COR-L47 (cell line): Measurements from ENCODE around the gene DOCK1.

Experiments
- DNase-seq: peaks from one replicate; lab custom pipeline; 2025; lab: John Stamatoyannopoulos, UW

Gene DOCK1

DNA sequence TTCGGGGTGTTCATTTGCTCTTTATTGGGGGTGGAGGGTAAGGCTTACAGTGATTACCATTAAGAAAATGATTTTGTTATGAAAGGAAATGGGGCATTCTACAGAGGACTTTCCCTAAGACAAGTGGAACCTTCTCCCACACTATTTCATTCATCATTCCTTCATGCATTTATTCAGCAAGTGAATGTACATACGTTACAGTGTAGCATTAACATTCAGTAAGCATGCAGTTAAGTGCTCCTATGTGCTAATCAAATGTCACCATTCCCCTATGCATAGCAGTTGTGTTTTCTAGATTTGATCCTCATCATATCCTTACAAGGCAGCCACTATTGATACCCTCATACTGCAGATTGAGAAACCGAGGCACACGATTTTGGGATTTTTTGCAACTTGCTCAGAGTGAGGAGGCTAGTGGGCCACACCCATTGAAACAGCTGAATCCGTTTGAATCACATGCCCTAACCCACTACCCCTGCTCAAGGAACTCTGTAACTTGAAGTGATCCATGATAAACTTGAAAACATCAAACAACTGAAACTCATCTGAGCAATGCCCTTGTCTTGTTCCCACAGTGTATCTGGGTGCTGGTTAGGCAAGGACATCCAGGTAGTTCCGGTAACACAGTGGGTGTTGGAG is 274.5 kb downstream of the DOCK1 start:
- no peak for DNase-seq

DNA sequence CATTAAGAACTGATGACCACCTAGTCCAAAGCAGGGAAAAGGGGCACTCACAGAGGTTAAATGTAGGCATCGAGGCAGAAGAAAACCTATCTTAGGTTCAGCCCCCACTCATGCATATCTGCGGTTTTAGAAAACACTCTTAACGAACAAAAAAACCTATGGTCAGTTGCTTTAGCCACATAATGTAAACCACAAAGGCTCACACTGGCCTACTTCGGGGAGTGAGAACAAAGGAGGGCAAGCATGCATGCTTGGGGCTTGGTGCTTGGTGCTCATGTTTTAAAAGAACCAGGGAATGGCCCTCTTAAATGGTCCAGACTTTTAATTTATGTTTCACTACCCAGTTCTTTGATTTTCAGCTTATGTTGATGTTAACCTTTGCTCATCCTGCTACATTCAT is 276.9 kb downstream of the DOCK1 start:
- DNase-seq, result no peak

DNA sequence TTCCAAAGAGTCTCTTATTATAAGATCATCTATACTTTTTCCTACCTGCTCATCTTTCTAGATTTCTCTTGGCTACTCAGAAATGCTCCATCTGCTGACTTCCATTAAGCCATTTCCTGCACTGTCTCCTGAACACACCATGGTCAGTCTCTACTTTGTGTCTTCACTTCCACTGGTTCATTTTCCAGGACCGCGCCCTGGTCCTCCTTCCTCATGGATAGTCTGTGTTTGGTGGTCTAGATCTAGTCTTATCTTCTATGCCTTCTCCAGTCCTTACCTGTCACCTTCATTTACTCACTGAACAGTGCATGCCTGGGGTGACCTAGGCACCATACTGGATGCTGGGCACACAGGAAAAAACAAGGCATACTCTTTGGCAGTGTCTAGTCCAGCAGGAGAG is 279.4 kb downstream of the DOCK1 start:
- DNase-seq, result no peak

DNA sequence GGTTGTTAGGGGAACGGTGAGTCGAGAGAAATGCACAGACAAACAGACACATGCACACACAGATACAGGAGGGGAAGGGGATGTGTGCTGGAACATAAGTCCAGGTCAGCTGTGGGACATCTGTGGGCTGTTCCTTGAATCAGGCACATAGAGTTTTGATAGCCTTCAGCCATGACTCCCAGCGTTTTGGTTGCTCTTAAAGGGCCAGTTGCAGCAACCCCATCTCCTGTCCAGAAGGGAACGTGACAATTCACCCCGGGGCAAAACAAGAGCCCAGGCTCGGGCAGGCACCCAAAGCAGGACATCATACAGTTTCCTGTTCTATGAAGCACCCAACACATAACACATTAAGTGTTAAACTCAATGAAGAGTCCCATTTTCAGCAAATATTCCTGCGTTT is 281.6 kb downstream of the DOCK1 start:
- DNase-seq, result no peak

DNA sequence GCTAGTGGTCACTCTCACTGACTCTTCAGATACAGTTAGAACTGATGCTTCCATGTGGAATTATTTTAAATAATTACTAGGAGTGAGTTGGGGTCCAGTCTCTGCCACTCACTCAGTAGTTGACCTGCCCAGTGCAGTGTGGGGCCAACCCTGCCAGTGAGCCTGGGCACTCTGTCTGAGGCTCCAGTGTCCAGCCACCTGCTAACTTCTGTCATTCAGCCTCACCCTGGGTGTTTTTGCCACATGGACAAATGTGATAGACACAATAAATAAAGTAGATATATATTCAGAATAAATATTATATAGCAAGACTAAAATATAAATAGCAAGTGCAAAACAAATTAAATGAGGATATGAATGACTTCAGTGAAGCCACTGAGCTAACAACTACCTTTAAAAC is 284.0 kb downstream of the DOCK1 start:
- no peak for DNase-seq

DNA sequence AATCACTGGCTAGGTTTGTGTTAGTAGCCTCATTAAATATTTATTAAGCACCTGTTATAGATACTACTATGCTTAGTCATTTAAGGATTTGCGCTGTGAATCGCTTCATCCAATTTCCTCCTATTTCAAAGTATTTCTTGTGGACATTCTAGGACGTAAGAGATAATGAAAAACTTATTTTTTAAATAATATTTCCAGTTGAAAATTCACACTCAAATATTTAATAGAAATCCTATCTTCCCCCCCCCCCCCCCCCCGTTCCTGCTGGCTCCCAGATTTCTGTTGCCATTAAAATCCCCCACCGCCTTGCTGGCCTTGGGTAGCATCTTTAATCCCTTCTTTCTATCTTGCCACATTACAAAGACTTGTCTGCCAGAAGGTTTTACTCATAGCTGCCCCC is 285.2 kb downstream of the DOCK1 start:
- DNase-seq, result no peak

DNA sequence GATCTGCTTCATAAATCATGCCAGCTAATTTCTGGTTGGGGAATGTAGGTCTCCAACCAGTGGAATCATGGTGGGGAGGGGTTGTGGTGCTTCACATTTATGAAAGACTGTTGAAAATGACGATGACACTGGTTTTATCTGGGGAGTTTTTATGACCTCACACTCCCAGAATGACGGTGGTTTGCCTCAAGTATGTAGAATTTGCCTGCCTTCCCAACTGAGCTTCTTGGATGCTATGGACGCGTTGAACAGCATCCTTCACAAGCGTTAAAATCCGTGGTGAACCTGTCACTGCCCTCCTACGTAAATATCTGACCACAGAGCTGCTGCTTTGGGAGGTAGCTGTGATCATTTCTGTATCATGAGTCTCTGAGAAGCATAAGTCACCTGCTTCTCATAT is 287.9 kb downstream of the DOCK1 start:
- DNase-seq, result no peak

DNA sequence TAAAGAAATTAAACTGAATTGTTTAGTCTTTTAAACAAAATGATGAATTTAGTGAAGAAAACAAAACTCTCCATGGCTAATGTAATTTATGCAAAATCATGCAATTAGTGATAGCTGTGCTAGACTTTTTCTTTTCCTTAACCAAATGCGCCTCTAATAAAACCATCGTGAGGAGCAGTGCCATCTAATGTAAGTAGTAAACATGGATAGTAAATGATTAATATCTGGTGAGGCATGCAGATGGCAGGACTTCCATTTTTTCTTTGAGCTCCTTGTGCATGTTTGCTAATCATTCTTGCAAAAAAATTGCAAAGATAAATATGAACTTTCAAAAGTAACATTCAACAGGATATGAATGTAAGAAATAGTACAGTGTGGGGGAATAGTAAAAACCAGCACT is 288.9 kb downstream of the DOCK1 start:
- no peak for DNase-seq

DNA sequence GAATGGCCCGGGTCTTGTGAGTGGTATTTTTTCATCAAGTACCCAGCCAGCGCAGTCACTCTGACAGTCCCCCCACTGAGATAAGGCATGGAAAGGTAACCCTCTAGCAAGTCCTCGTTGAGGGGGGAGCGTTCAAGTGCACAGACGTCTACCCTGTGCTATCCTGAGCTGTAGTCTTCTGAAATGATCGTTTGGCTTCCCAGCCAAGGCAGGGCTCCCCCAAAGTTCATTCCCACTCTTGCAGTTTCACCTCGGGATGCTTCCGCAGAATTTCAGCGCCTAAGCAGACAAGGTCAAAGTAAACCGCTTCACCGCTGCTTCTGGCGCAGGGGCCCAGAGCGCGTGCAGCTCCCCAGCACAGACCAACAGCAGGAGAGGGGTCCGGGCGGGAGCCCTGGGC is 289.4 kb downstream of the DOCK1 start:
- DNase-seq, result no peak

DNA sequence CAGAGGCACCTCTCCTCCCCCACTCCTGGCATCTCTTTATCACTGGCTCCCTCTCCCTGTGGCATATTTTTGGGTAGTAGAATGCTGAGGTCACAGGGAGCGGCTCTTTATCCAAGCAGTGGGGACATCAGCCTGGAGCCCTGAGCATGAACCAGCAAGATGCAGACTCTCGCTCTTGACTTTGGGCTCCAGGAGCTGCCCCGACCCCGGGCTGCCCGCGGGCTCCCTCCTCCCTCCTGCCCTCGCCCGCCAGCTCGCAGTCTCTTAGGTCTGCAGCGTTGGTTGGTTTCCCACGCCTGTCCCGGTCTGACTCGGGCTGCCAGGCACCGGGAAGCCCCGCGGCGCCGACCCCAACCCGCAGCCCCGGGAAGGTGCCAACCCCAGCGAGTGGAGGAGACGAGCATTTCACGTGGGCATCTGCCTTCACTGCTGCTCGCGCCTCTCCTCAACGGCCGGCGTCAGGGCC is 289.8 kb downstream of the DOCK1 start:
- no peak for DNase-seq

DNA sequence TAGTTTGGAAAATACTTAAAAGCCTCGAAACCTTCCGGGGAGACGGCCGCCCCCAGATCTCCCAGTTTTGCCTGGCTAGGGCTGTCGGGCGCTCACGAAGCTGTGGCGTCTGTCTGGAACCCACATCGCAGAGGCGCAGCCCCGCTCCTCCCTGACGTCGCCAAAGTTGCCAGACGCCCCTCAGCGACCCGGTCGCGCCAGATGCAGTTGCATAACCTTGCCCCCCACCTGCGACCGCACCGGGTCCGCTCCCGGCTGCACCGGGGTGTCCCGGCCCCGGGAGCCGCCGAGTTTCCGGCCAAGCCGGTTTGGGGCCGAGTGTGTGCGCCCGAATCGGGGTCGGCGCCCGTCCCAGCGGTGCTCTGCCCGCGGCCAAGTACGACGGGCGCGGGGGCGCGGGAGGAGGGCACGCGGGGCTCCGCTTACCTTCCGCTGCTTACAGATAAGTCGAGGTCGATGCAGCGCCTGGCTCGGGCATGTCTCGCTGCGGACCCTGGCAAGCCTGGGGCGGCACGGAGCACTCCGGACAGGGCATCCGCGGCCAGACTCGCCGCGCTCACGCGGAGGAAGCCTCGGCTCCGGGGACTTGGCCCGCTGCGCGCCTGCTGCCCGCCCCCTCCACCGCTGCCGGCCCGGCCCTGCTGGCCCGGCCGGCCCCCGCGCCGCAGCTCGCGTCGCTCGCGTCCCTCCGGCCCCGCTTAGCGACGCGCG is 290.5 kb downstream of the DOCK1 start:
- no peak for DNase-seq

DNA sequence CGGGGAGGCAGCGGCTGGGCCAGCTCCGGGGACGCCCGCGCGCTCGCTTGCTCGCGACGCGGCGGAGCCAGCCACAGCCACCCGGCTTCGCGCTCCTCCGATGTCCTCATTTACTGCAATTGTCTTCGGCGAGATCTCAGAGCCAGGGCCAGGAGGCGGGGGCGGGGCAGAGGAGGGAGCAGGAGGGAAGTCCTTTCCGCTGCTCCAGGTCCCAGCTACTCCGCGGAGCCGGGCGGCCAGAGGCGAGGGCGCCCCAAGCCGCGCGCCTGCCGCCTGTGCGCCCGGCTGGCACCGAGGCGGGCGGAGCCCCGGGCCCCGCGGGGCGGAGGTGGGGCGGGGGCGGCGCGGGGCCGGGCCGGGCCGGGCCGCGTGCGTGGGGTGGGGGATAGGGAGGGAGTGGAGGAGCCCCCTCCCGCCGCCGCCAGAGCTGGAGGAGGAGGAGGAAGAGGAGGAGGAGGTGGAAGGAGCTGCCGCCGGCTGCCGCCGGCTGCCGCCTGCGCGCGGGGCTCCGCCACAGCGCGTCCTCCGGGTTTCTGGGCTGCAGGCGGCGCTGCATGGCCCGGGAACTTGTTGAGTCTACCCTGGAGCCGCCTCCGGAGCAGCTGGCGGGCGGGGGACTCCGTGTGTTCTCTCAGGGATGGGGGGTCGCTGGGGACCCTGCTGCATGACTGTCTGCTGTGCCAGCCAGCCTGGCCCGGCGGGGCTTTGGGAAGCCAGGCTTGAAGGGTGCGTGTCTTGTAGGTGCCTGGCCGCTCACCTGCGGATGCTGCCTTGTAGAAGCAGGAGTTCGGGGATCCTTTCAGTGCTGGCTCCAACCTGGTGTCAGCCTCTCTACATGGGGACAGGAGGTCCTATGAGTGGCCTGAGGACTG is 291.3 kb downstream of the DOCK1 start, which contains the start of gene INSYN2A:
TSS of gene INSYN2A (minus strand) at position 310 of the 872 bp plus-strand sequence. CDS start 20,196 bp downstream, outside the sequence.
- no peak for DNase-seq

DNA sequence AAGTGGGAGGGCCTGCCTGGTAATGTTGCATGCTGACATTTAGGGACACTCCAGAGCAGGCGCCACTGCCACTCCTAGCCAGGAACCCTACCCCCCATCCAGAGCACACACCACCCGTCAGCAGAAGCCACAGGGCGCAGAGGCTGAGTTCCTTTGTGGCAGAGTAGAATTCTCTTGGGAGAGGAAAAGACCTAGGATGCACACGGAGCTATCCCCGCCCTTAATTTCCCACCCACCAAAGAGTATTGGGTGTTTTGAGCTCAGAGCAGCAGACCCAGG is 291.9 kb downstream of the DOCK1 start:
- DNase-seq, result no peak

DNA sequence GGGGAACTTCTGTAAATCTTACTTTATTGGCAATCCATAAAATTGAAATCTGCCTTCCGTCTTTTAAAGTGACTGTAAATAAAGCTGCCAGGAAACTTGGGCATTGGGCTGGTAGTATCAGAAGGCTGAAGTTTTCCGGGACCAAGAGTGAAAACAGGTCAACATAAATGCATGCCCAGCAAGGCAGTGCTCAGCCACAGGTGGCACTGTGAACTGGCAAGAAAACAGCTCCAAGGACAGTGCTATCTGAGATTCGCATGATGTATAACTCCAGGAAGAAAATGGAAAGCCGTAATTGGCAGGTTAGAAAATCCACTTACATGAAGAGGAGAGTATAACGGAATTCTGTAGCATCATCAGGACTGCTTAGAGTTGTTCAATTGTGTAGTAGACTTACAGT is 293.1 kb downstream of the DOCK1 start:
- no peak for DNase-seq

DNA sequence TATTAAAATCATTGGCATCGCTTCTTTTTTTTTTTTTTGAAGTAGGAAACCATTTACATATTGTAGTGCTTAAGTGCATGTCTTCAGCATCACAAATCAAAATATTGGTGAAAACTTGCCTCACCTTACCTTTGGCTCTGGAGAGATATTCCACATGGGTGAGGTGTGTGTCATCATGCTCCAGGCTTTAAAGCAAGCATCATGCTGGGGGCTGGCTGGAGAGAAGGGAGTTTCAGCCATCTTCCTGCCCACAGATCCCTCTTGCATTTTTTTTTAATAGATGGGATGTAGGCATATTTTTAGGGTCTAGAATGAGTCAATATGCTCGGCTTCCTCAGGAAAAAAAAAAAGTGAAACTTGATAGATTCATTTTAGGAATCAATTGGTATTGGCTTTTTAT is 293.5 kb downstream of the DOCK1 start:
- no peak for DNase-seq

DNA sequence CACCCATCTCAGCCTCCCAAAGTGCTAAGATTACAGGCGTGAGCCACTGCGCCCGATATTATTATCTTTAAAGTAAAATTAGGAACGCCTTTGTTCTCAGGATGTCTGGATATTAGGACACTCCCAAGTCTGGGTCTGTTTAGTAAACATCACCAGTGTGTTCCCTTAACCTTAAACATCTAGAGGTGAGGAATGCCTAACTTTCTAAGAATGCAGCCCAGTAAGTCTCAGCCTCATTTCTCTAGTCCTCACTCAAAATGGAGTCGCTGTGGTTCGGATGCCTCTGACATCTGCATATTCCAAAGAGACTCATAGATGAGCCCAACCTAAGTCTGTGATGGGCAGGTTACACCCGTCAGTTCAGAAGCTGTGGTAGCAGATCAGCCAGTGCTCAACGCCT is 295.4 kb downstream of the DOCK1 start:
- no peak for DNase-seq

DNA sequence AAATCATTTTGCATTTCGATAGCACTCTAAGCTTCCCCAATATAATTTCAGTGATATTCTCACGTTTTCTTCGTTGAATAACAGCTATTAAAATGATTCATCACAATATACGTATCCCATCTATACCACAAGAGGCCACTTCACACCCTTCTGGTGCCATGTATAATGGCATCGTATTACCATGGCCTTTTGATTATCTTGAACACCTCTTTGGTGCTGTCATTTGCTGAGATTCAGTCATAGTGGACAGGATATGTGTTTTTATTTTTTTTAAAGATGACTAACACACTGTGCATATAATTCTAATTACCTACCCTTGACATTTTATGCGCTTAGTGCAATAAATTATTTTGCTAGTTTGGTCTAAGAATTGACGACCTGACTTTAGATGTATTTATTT is 297.8 kb downstream of the DOCK1 start:
- no peak for DNase-seq

DNA sequence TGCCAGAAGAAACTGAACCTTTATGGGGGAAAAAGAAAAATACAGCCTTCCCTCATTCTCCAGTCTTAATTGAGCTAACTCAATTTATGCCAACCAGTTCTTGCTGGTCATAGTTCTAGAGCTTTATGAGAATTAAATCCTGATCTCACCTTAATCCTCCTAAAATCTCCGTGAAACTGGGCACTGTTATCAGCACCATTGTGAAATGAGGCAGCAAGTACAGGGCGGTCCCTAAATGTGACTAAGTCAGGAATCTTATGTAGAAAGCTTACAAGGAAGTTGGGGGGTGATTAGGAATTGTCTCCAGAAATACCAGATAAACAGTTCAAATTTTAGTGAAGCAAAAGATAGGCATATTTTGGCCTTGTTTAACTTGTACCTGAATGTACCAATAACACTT is 301.9 kb downstream of the DOCK1 start:
- no peak for DNase-seq

DNA sequence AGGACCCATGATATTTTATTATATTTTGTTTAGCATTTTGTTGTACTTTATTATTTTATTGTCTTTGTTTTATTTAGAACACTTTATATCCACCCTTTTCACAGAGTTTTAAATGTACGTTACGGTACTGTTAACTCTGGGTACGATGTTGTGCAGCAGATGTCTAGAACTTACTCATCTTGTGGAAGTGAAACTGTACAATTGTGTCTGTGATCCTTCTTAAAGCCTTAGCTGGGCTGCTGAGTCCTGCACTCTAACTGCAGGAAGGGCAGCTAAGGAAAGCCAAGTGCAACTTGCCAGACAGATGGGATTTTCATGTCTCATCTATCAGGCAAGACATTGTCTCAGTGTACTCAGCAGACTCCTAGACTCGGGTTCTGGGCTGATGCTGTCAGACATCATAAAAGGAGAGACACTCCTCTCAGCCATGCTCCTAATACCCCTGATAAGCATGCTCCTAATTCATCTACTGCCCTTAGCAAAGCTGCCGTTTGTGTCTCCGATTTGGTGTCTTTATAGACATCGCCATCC is 305.8 kb downstream of the DOCK1 start:
- DNase-seq, result no peak

DNA sequence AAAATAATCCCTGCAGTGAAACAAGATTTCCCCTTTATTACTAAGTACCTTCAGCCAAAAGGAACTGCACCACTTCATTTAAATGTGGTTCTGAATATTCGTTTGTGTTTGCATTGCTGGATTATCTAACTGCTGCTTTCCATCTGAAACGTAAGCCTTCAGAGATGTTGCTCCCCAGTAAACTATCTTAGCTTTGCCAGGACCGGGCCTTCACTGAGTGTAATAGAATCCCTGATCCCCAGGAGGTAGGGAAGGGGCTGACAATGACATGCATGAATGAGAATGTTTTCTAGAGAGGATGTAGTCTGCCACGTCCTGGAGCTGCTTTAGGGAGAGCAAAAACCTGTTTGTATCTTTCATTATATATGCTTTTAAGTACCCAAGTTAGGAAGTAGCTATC is 310.6 kb downstream of the DOCK1 start:
- no peak for DNase-seq

DNA sequence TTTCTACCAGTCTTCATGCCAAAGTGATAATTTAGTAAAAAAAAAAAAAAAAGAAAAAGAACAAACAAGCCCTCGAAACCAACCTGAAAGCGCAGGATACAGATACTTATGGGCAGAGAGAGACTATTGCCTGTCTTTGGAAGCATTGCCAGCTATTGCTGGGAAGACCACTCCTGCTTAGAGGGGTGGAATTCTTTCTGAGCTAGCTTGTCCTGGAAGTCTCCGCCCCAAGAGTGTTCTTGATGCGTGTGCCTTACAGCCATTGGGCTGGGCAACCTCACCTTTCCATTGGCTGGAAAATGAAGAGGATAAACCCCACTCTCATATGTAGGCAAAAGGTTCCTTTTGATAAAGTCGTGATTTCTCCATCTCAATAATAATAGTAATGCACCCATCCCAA is 311.0 kb downstream of the DOCK1 start:
- DNase-seq, result no peak

DNA sequence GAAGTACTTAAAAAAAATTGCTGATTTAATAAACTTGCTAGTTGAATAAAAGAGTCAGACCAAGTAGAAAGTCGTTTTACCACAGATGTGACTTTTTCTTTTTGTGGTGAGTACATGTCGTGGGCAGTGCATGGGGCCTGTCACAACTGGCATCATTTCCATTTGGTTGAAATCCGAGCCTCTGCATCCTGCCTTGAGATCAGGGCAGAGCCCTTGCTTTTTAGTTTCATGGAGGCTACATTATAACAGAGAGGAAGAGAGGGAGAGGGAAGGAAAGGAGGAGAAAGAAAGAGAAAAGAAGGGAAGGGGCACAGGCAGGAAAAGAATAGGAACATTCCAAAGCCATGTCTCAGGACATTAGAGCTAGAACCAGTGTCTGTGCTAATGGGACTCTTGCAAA is 311.6 kb downstream of the DOCK1 start:
- DNase-seq, result no peak

DNA sequence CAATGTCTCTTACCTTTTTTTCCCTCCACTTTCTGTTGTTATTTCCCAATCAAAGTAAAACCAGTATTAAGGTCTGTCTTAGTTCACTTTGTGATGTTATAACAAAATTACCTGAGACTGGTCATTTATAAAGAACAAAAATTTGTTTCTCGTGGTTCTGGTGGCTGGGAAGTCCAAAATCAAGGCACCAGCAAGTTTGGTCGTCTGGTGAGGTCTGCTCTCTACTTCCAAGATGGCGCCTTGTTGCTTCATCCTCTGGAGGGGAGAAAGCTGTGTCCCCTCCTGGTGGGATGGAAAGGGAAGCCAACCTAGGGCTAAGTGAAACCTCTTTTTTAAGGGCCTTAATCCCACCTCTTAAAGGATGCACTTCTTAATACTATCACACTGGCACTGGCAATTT is 313.4 kb downstream of the DOCK1 start:
- DNase-seq, result no peak
